ENCODE results near the gene OTOP3.

DNA sequence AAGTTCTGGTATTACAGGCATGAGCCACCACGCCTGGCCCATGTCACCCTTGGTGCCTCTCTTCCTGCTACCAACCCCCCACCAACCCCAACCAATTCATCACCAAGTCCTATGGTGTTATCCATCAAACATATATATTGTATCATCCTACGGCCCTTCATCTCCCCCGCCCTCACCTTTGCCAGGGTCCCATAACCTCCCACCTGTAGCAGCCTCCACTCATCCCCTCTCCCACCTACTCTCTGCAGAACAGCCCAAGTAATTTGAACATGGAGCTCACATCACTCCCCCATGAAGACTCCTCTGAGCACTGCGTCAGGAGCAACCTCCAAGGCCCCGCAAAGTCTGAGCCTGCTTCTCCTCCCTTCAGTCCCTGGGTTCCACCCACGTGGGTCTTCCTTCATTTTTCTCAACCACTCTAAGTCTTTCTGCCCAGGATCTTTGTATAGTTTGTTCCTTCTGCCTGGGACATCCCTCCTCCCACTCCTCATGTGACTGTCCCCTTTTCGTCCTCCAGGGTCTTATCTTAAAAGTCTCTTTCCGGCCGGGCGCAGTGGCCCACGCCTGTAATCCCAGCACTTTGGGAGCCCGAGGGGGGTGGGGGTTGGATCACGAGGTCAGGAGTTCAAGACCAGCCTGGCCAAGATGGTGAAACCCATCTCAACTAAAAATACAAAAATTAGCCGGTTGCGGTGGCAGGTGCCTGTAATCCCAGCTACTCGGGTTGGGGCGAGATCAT lies 43.9 kb downstream of the OTOP3 start:
- TF ChIP-seq EP300 (IDR thresholded peaks at IDR 0.05): no peak
- TF ChIP-seq, protein P1, sequence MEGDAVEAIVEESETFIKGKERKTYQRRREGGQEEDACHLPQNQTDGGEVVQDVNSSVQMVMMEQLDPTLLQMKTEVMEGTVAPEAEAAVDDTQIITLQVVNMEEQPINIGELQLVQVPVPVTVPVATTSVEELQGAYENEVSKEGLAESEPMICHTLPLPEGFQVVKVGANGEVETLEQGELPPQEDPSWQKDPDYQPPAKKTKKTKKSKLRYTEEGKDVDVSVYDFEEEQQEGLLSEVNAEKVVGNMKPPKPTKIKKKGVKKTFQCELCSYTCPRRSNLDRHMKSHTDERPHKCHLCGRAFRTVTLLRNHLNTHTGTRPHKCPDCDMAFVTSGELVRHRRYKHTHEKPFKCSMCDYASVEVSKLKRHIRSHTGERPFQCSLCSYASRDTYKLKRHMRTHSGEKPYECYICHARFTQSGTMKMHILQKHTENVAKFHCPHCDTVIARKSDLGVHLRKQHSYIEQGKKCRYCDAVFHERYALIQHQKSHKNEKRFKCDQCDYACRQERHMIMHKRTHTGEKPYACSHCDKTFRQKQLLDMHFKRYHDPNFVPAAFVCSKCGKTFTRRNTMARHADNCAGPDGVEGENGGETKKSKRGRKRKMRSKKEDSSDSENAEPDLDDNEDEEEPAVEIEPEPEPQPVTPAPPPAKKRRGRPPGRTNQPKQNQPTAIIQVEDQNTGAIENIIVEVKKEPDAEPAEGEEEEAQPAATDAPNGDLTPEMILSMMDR (IDR thresholded peaks at IDR 0.05): no peak
